Panc1 (cell line): ENCODE results near the gene CEACAM16. TPM values are rescaled to one million over a fixed set of nuclear protein-coding genes. Genes with fewer than 3 reads are reported as not detected.

Experiments
- ATAC-seq: fragments of 200-7000 bp; cut with Tn5 transposase; 2 replicates; pipeline ENCODE4 v1.9.1; 2020; ENCODE audit warnings: mild to moderate bottlenecking, moderate library complexity
- BruUV-seq: library from RNA; stranded (reverse); fragments of 400-500 nt; replicated peaks from 2 replicates; lab custom pipeline; 2021; lab: Mats Ljungman, UMichigan
- CTCF ChIA-PET: fragments of 300-600 bp; sonication (Branson Sonifier 250); formaldehyde crosslinking; loops from one replicate; lab custom pipeline; 2022; ENCODE audit warnings: antibody characterized with exemption; lab: Charles Lee
- POLR2A ChIA-PET: fragments of 300-600 bp; sonication (Branson Sonifier 250); formaldehyde crosslinking; loops from one replicate; lab custom pipeline; 2022; ENCODE audit warnings: antibody characterized with exemption; lab: Charles Lee
- DNase-seq: peaks from one replicate; pipeline ENCODE4 v3.0.0-alpha.2; 2010; ENCODE audit warnings: low read depth, low spot score
- H3K27ac ChIP-seq: 2 replicates; pipeline ENCODE4 v1.5.1; 2011; ENCODE audit warnings: mild to moderate bottlenecking, low read length, inconsistent platforms
- H3K27me3 ChIP-seq: fragments of 200-500 bp; sonication (Bioruptor generic); 2 replicates; pipeline ENCODE4 v1.6.0; 2014; ENCODE audit warnings: low read length, inconsistent platforms; ENCODE audit not compliant: control insufficient read depth, insufficient read depth
- H3K36me3 ChIP-seq: fragments of 200-500 bp; sonication (Bioruptor generic); 2 replicates; pipeline ENCODE4 v1.5.1; 2014; ENCODE audit warnings: inconsistent platforms, mild to moderate bottlenecking, low read length, moderate library complexity; ENCODE audit not compliant: control insufficient read depth, insufficient read depth
- H3K4me1 ChIP-seq: 2 replicates; pipeline ENCODE4 v1.5.1; 2011; ENCODE audit warnings: inconsistent platforms, mild to moderate bottlenecking, low read length, moderate library complexity; ENCODE audit not compliant: control insufficient read depth, insufficient read depth
- H3K4me3 ChIP-seq, 2 experiments: 2 replicates each; pipeline ENCODE4 v1.5.1; 2011 to 2012; ENCODE audit warnings: low read depth in 2 of 2, low read length in 2 of 2, mild to moderate bottlenecking in 2 of 2, inconsistent platforms in 1 of 2, moderate library complexity in 1 of 2
- H3K9me3 ChIP-seq: fragments of 200-500 bp; sonication (Bioruptor generic); 2 replicates; pipeline ENCODE4 v1.5.1; 2014; ENCODE audit warnings: low read depth, mild to moderate bottlenecking, inconsistent platforms, low read length, moderate library complexity; ENCODE audit not compliant: control insufficient read depth, insufficient read depth
- CTCF ChIP-seq: fragments of 450-650 bp; IDR thresholded peaks from 2 replicates; pipeline ENCODE4 v1.5.1; 2017; ENCODE audit warnings: mild to moderate bottlenecking
- POLR2AphosphoS5 ChIP-seq: IDR thresholded peaks from 2 replicates; pipeline ENCODE4 v1.6.1; 2012; ENCODE audit warnings: mild to moderate bottlenecking, low read depth, low read length, moderate library complexity
- SIN3A ChIP-seq: IDR thresholded peaks from 2 replicates; pipeline ENCODE4 v1.6.1; 2012; ENCODE audit warnings: low read depth, mild to moderate bottlenecking, low read length, moderate library complexity, borderline replicate concordance; ENCODE audit not compliant: insufficient read depth
- TCF7L2 ChIP-seq: IDR thresholded peaks from 2 replicates; pipeline ENCODE4 v1.6.1; 2011; ENCODE audit warnings: mild to moderate bottlenecking, low read depth, low read length, inconsistent platforms
- in situ Hi-C: cut with HindIII; loops from 2 replicates; pipeline ENCODE4 v1.10.0; 2016; ENCODE audit warnings: low sequenced_read_pairs, low pct_unique_long_range_greater_than_20kb
- intact Hi-C: fragments of 100-400 bp; cut with micrococcal nuclease; formaldehyde crosslinking; loops from one replicate; pipeline ENCODE4 v1.10.0; 2022; ENCODE audit not compliant: unreplicated experiment
- total RNA-seq: library from RNA; stranded (reverse); gene quantifications from one replicate; pipeline ENCODE4 v1.2.1, GENCODE V29; 2021; ENCODE audit not compliant: unreplicated experiment
- TF ChIP-seq, protein P1 (sequence below), 2 experiments: IDR thresholded peaks; 2 replicates each; pipeline ENCODE4 v1.6.1; 2011 to 2012; ENCODE audit warnings: low read depth in 2 of 2, control low read depth in 1 of 2, low read length in 1 of 2, mild to moderate bottlenecking in 1 of 2, moderate library complexity in 1 of 2; ENCODE audit not compliant: insufficient read depth in 1 of 2

Gene CEACAM16
- total RNA-seq, 1 experiment from 2014 or later, result not detected

DNA sequence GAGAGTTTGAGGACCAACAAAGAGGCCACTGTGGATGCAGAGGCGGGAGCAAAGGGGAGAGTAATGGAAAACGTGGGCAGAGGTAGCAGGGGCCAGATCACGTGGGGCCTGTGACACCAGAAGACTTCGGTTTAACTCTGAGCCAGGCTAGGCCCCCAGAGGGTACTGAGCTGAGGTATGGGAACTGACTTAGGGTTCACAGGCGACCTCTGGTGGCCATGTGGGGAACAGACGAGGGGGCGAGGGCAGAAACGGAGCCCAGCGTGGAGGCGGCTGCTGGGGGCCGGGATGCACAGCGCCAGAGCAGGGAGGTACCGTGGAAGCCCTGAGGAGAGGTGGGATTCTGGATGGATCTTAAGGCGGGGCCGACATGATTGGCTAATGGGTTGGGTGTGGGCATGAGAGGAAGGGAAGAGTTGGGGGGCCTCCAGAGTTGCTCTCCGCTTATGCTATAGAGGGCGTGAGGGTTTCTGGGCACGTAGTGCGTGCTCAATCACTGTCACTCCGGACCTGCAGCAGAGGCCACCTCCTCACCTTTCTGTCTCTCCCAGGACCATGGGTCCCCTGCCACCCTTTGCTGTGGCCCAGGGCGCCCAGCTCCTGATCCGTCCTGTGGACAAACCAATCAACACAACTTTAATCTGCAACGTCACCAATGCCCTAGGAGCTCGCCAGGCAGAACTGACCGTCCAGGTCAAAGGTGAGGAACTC is 41.6 kb upstream of the CEACAM16 start:
- no peaks in the 10 kb centered on the region for H3K36me3 ChIP-seq
- peak; percentile 64 for ATAC-seq
- H3K9me3 ChIP-seq, result no peaks in the 10 kb centered on the region
- TF ChIP-seq CTCF (peak; percentile 86), POLR2AphosphoS5 (no peak), TCF7L2 (no peak)
- BruUV-seq, result no TSS peak
- H3K4me3 ChIP-seq, result no peak overlapping the region
- CTCF ChIA-PET, result interaction anchor here (0.5 to 1.6 kb wide), 3 partner anchors 75 to 118 kb away, joined by 3 to 6 read pairs (median 3); no protein-coding TSS in a partner anchor
- no peak for DNase-seq
- no peak overlapping the region for H3K27ac ChIP-seq
- H3K27me3 ChIP-seq, result no peaks in the 10 kb centered on the region
- POLR2A ChIA-PET, result no interaction called here
- in situ Hi-C loops (no loop called here), intact Hi-C loops (loop anchor here (5.0 kb wide), 1 partner anchor 80 kb away; no protein-coding TSS in a partner anchor)
- H3K4me1 ChIP-seq, result no peaks in the 10 kb centered on the region

- POLR2A ChIA-PET, result no interaction called here
- Histone ChIP-seq H3K4me1 (no peaks in the 10 kb centered on the region), H3K9me3 (no peaks in the 10 kb centered on the region), H3K27me3 (no peaks in the 10 kb centered on the region), H3K36me3 (no peaks in the 10 kb centered on the region), H3K4me3 (no peak overlapping the region), H3K27ac (no peak overlapping the region)
- in situ Hi-C loops, result no loop called here
- ATAC-seq (no peak), DNase-seq (no peak)
- no peak for TF ChIP-seq SIN3A
- no TSS peak for BruUV-seq
- intact Hi-C loops, result loop anchor here (5.0 kb wide), 1 partner anchor 81 kb away; no protein-coding TSS in a partner anchor
- CTCF ChIA-PET, result interaction anchor here (1.6 kb wide), 1 partner anchor 87 kb away, joined by 6 read pairs; no protein-coding TSS in a partner anchor
Measured at GRCh38 chr19:44658069-44658733, 40.8 kb upstream of the CEACAM16 start.

- Histone ChIP-seq H3K9me3 (no peaks in the 10 kb centered on the region), H3K27ac (no peak overlapping the region), H3K4me3 (no peak overlapping the region), H3K27me3 (no peaks in the 10 kb centered on the region), H3K4me1 (no peaks in the 10 kb centered on the region), H3K36me3 (no peaks in the 10 kb centered on the region)
- BruUV-seq, result no TSS peak
- ATAC-seq (no peak), DNase-seq (no peak)
- ChIA-PET POLR2A (no interaction called here), CTCF (no interaction called here)
- TF ChIP-seq CTCF (no peak), POLR2AphosphoS5 (no peak), SIN3A (no peak), TCF7L2 (no peak)
- TF ChIP-seq, protein P1, sequence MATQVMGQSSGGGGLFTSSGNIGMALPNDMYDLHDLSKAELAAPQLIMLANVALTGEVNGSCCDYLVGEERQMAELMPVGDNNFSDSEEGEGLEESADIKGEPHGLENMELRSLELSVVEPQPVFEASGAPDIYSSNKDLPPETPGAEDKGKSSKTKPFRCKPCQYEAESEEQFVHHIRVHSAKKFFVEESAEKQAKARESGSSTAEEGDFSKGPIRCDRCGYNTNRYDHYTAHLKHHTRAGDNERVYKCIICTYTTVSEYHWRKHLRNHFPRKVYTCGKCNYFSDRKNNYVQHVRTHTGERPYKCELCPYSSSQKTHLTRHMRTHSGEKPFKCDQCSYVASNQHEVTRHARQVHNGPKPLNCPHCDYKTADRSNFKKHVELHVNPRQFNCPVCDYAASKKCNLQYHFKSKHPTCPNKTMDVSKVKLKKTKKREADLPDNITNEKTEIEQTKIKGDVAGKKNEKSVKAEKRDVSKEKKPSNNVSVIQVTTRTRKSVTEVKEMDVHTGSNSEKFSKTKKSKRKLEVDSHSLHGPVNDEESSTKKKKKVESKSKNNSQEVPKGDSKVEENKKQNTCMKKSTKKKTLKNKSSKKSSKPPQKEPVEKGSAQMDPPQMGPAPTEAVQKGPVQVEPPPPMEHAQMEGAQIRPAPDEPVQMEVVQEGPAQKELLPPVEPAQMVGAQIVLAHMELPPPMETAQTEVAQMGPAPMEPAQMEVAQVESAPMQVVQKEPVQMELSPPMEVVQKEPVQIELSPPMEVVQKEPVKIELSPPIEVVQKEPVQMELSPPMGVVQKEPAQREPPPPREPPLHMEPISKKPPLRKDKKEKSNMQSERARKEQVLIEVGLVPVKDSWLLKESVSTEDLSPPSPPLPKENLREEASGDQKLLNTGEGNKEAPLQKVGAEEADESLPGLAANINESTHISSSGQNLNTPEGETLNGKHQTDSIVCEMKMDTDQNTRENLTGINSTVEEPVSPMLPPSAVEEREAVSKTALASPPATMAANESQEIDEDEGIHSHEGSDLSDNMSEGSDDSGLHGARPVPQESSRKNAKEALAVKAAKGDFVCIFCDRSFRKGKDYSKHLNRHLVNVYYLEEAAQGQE (IDR thresholded peaks at IDR 0.05; ENCODE audit: insufficient read depth in 1 of 2, low read depth in 2 of 2, low read length in 1 of 2), result no peak
- intact Hi-C loops (no loop called here), in situ Hi-C loops (no loop called here)
Measured at GRCh38 chr19:44660081-44660480, 38.9 kb upstream of the CEACAM16 start.
